Transverse colon (tissue), 4 donors: ENCODE data around the gene R3HDML. TPM values are rescaled to one million over a fixed set of nuclear protein-coding genes. Genes with fewer than 3 reads are reported as not detected.
A peak's percentile ranks its signal among the peaks of the same experiment; 100 is the strongest.

ENCODE experiments used
- DNase-seq: peaks from one replicate; pipeline ENCODE4 v3.0.0-alpha.2; 2019
- H3K27ac ChIP-seq, 4 donors: fragments of 200-600 bp; sonication (generic); 2 replicates each; pipeline ENCODE4 v1.5.1; 2016 to 2018; ENCODE audit warnings: inconsistent platforms in 4 of 4
- H3K27me3 ChIP-seq: fragments of 200-600 bp; sonication (generic); 2 replicates; pipeline ENCODE4 v1.5.1; 2017; ENCODE audit warnings: inconsistent platforms
- H3K36me3 ChIP-seq, 4 donors: fragments of 200-600 bp; sonication (generic); 2 replicates each; pipeline ENCODE4 v1.5.1; 2017 to 2019; ENCODE audit warnings: inconsistent platforms in 4 of 4
- H3K4me1 ChIP-seq, 4 donors: fragments of 200-600 bp; sonication (generic); 2 replicates each; pipeline ENCODE4 v1.5.1; 2017 to 2020; ENCODE audit warnings: inconsistent platforms in 4 of 4
- H3K4me3 ChIP-seq, 4 donors: fragments of 200-600 bp; sonication (generic); 1 replicate in 1 of 4; 2 replicates in 3 of 4; pipeline versions ENCODE4 v1.5.1 to v1.6.1; 2017 to 2019; ENCODE audit warnings: inconsistent platforms in 4 of 4
- H3K9me3 ChIP-seq, 2 donors: fragments of 200-600 bp; sonication (generic); 2 replicates each; pipeline ENCODE4 v1.5.1; 2017 to 2019; ENCODE audit warnings: inconsistent platforms in 2 of 2
- EP300 ChIP-seq: sonication (generic); formaldehyde crosslinking; IDR thresholded peaks from one replicate; pipeline ENCODE4 v1.6.1; 2017; ENCODE audit warnings: antibody characterized with exemption, low read depth
- POLR2A ChIP-seq: fragments of 450-650 bp; IDR thresholded peaks from one replicate; pipeline ENCODE4 v1.6.1; 2016; ENCODE audit warnings: antibody characterized with exemption, mild to moderate bottlenecking, moderate library complexity
- POLR2AphosphoS5 ChIP-seq, 3 donors: sonication (generic); formaldehyde crosslinking; IDR thresholded peaks; one replicate each; pipeline ENCODE4 v1.6.1; 2016; ENCODE audit warnings: antibody characterized with exemption in 3 of 3
- WGBS, 2 donors: methylation state at CpG; one replicate each; pipeline ENCODE4 v1.1.5; 2018; ENCODE audit warnings: low coverage in 1 of 2; 5-methylcytosine and 5-hydroxymethylcytosine counted together
- in situ Hi-C, 4 donors: fragments of 200-750 bp; cut with MboI; loops; one replicate each; pipeline versions ENCODE4 v1.15.0 to v1.15.1; 2017; ENCODE audit warnings: low sequenced_read_pairs in 3 of 4, low pct_ligation_motif_present in 1 of 4, low pct_unique_long_range_greater_than_20kb in 1 of 4
- intact Hi-C: fragments of 100-400 bp; cut with DNase I; formaldehyde crosslinking; loops from one replicate; pipeline ENCODE4 v1.15.1; 2023; ENCODE audit warnings: low total_unique reads
- total RNA-seq, 4 donors: library from RNA; depleted of rRNA; stranded (reverse); fragments of >200 nt; gene quantifications; one replicate each; pipeline ENCODE4 v1.1.0, GENCODE V29; 2016
- TF ChIP-seq, protein P1 (sequence below), 5 experiments: fragments of 200-600 bp in 3 of 5; fragments of 450-650 bp in 2 of 5; sonication (generic) in 3 of 5; IDR thresholded peaks; 1 replicate in 2 of 5; 2 replicates in 3 of 5; pipeline ENCODE4 v1.5.1; 2016 to 2017; ENCODE audit warnings: antibody characterized with exemption in 5 of 5, inconsistent platforms in 3 of 5, mild to moderate bottlenecking in 2 of 5, moderate library complexity in 1 of 5

Gene R3HDML
- total RNA-seq, 4 donors from 2014 or later, result not detected

GRCh38 chr20:44302026-44302669, 34.7 kb upstream of the R3HDML start:
- no peak for TF ChIP-seq POLR2AphosphoS5 (IDR thresholded peaks at IDR 0.05)
- no peak for TF ChIP-seq EP300
- TF ChIP-seq, protein P1, sequence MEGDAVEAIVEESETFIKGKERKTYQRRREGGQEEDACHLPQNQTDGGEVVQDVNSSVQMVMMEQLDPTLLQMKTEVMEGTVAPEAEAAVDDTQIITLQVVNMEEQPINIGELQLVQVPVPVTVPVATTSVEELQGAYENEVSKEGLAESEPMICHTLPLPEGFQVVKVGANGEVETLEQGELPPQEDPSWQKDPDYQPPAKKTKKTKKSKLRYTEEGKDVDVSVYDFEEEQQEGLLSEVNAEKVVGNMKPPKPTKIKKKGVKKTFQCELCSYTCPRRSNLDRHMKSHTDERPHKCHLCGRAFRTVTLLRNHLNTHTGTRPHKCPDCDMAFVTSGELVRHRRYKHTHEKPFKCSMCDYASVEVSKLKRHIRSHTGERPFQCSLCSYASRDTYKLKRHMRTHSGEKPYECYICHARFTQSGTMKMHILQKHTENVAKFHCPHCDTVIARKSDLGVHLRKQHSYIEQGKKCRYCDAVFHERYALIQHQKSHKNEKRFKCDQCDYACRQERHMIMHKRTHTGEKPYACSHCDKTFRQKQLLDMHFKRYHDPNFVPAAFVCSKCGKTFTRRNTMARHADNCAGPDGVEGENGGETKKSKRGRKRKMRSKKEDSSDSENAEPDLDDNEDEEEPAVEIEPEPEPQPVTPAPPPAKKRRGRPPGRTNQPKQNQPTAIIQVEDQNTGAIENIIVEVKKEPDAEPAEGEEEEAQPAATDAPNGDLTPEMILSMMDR (IDR thresholded peaks at IDR 0.05), result no peak
- no peak for TF ChIP-seq POLR2A
- in situ Hi-C loops, result loop anchor here in 2 of 4 donors (5.0 to 25.0 kb wide), 3 partner anchors 70 to 190 kb away; no protein-coding TSS in a partner anchor
- intact Hi-C loops, result no loop called here
- Histone ChIP-seq H3K36me3 (no peaks in the 10 kb centered on the region), H3K9me3 (no peaks in the 10 kb centered on the region), H3K27me3 (no peaks in the 10 kb centered on the region), H3K27ac (peak overlapping the region; percentile 58 to 66 (median 62)), H3K4me1 (peaks cover 0 to 17% (median 12%) of the 10 kb centered on the region in 4 donors), H3K4me3 (no peak overlapping the region)
- DNase-seq, result peak; percentile 49
- 32% methylated on average over 5 of the region's 5 CpGs; no CpG with 5 or more reads in 1 of the 2 donors for WGBS, 2 donors

DNA sequence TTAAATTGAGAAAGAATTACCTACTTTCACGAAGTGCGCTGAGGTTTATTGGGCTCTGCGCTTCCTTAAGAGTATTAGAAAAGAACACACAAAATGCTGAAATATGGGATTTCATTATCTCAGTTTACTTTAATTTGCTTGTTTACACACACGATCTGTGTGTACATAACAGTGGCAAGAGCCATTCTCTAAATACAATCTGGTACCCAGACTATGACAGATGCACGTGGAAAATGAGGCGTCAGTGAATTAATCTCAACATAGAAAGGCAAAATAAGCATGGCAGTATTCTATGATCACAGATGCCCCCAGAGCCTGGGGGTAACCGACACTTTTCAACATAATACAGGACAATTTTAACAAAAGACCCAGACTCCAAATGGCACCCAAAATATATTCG, 34.1 kb upstream of the R3HDML start:
- TF ChIP-seq POLR2AphosphoS5 (IDR thresholded peaks at IDR 0.05) (no peak), EP300 (no peak), POLR2A (no peak)
- TF ChIP-seq, protein P1 (IDR thresholded peaks at IDR 0.05), result no peak
- WGBS, 2 donors, result 55 to 63% methylated on average over 8 of the region's 8 CpGs
- peak overlapping the region; percentile 58 to 66 (median 62) for H3K27ac ChIP-seq
- intact Hi-C loops, result no loop called here
- H3K4me1 ChIP-seq, result peaks cover 0 to 17% (median 12%) of the 10 kb centered on the region in 4 donors
- no peaks in the 10 kb centered on the region for H3K36me3 ChIP-seq
- in situ Hi-C loops, result loop anchor here in 2 of 4 donors (5.0 to 25.0 kb wide), 3 partner anchors 70 to 190 kb away; no protein-coding TSS in a partner anchor
- no peaks in the 10 kb centered on the region for H3K27me3 ChIP-seq
- H3K4me3 ChIP-seq, result no peak overlapping the region
- DNase-seq, result no peak
- H3K9me3 ChIP-seq, result no peaks in the 10 kb centered on the region

DNA sequence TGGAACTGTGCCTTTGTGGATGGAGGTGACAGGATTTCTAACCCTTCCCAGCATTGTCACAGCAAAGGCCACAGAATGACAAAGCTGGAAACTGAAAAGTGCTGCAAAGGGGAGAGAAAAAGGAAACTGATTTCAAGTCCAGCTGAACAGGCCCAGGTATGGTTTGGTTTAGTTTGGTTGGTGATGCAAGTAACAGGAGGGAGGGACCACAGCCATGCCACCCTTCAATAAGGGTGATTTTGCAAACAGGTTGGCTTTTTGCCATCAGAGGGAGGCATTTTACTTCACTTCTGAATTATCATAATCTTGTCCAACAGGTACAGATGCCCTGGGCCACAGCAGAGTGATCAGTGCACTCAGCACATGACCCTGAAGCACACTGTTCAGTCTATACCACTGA, 32.5 kb upstream of the R3HDML start:
- TF ChIP-seq EP300, result no peak
- TF ChIP-seq POLR2A, result no peak
- no peak for TF ChIP-seq POLR2AphosphoS5 (IDR thresholded peaks at IDR 0.05)
- TF ChIP-seq, protein P1 (IDR thresholded peaks at IDR 0.05), result no peak
- no peaks in the 10 kb centered on the region for H3K36me3 ChIP-seq
- DNase-seq, result no peak
- H3K4me1 ChIP-seq, result peaks cover 0 to 23% (median 17%) of the 10 kb centered on the region in 4 donors
- intact Hi-C loops (no loop called here), in situ Hi-C loops (loop anchor here in 2 of 4 donors (5.0 to 25.0 kb wide), 3 partner anchors 72 to 192 kb away; no protein-coding TSS in a partner anchor)
- H3K27me3 ChIP-seq, result no peaks in the 10 kb centered on the region
- no peak overlapping the region for H3K4me3 ChIP-seq
- H3K9me3 ChIP-seq, result no peaks in the 10 kb centered on the region
- no peak overlapping the region for H3K27ac ChIP-seq

DNA sequence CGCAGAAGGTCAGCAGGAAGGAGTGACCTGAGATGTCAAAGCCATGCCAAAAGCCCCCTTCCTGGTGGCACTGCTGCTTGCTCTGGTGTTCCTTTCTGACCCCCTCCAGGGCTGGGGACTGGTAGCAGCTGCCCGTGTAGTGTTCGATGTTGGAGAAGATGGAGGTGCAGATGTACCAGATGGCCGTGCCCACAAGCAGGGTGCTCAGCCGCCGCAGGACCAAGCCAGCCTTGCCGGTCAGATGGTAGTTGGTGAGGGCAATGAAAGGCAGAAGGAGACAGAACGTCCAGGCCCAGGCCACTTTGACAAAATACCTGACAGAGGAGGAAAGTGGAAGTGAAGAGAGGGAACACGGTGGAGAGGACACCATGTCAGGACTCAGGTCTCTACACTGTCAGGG, 29.9 kb upstream of the R3HDML start:
- intact Hi-C loops (no loop called here), in situ Hi-C loops (loop anchor here in 3 of 4 donors (5.0 to 25.0 kb wide), 3 partner anchors 82 to 195 kb away; no protein-coding TSS in a partner anchor)

More for the DNA sequence above, 29.9 kb upstream of the R3HDML start:
- TF ChIP-seq POLR2AphosphoS5 (IDR thresholded peaks at IDR 0.05) (no peak), POLR2A (no peak), EP300 (no peak)
- TF ChIP-seq, protein P1 (IDR thresholded peaks at IDR 0.05), result no peak
- DNase-seq, result no peak
- Histone ChIP-seq H3K36me3 (no peaks in the 10 kb centered on the region), H3K4me1 (peaks cover 0 to 33% (median 25%) of the 10 kb centered on the region in 4 donors), H3K9me3 (no peaks in the 10 kb centered on the region), H3K4me3 (no peak overlapping the region), H3K27me3 (no peaks in the 10 kb centered on the region), H3K27ac (no peak overlapping the region)
- 90 to 100% methylated on average over 1 to 9 of the region's 9 CpGs for WGBS, 2 donors
